SK-N-SH treated with all-trans-retinoic acid at 6 μM for 48 hours (cell line): ENCODE results near the gene COX17.

ENCODE experiments used
- ARNTL ChIP-seq: fragments of 450-650 bp; formaldehyde crosslinking; IDR thresholded peaks from 2 replicates; pipeline ENCODE4 v1.5.0; 2020; ENCODE audit warnings: low read depth, mild to moderate bottlenecking, moderate library complexity, borderline replicate concordance
- CREB5 ChIP-seq: fragments of 250-450 bp; sonication (Bioruptor Pico); IDR thresholded peaks from 2 replicates; pipeline ENCODE4 v1.5.1; 2020; ENCODE audit warnings: low read depth, mild to moderate bottlenecking, moderate library complexity
- GLIS3 ChIP-seq: fragments of 250-450 bp; sonication (Bioruptor Pico); IDR thresholded peaks from 2 replicates; pipeline ENCODE4 v1.5.0; 2020; ENCODE audit warnings: mild to moderate bottlenecking, moderate library complexity
- POU6F1 ChIP-seq: fragments of 250-450 bp; sonication (Bioruptor Pico); IDR thresholded peaks from 2 replicates; pipeline ENCODE4 v1.8.0; 2021; ENCODE audit warnings: low read depth, mild to moderate bottlenecking, moderate library complexity, borderline replicate concordance

- TF ChIP-seq POU6F1 (CRISPR knock-in tag) (no peak), GLIS3 (CRISPR knock-in tag) (no peak), ARNTL (CRISPR knock-in tag) (no peak), CREB5 (no peak)
Measured at GRCh38 chr3:119627461-119627860, 49.7 kb downstream of the COX17 start.
